Esophagus squamous epithelium (tissue), 5 donors: Measurements from ENCODE around the gene CHMP4A. TPM values are rescaled to one million over a fixed set of nuclear protein-coding genes. Genes with fewer than 3 reads are reported as not detected.

ENCODE experiments used
- DNase-seq: peaks from one replicate; lab custom pipeline; 2025; lab: John Stamatoyannopoulos, UW
- H3K27ac ChIP-seq, 4 donors: fragments of 200-600 bp; sonication (generic); one replicate each; pipeline ENCODE4 v1.5.1; 2016 to 2019; ENCODE audit warnings: mild to moderate bottlenecking in 1 of 4
- H3K27me3 ChIP-seq, 4 donors: fragments of 200-600 bp; sonication (generic); 1 replicate in 3 of 4; 2 replicates in 1 of 4; pipeline versions ENCODE4 v1.5.1 to v1.6.0; 2017 to 2021; ENCODE audit warnings: antibody characterized with exemption in 1 of 4
- H3K36me3 ChIP-seq, 3 donors: fragments of 200-600 bp; sonication (generic); one replicate each; pipeline ENCODE4 v1.5.1; 2016 to 2019
- H3K4me1 ChIP-seq, 3 donors: fragments of 200-600 bp; sonication (generic); one replicate each; pipeline ENCODE4 v1.5.1; 2017 to 2019
- H3K4me3 ChIP-seq, 4 donors: fragments of 200-600 bp; sonication (generic); 1 replicate in 3 of 4; 2 replicates in 1 of 4; pipeline ENCODE4 v1.5.1; 2016 to 2019; ENCODE audit warnings: mild to moderate bottlenecking in 2 of 4, moderate library complexity in 1 of 4
- H3K9me3 ChIP-seq, 3 donors: fragments of 200-600 bp; sonication (generic); one replicate each; pipeline ENCODE4 v1.5.1; 2016 to 2019
- CTCF ChIP-seq, 6 experiments: fragments of 450-650 bp in 4 of 6; fragments of 200-600 bp in 2 of 6; sonication (generic) in 2 of 6; IDR thresholded peaks; one replicate each; pipeline ENCODE4 v1.5.1; 2016 to 2019; ENCODE audit warnings: antibody characterized with exemption in 6 of 6, mild to moderate bottlenecking in 4 of 6, moderate library complexity in 4 of 6
- POLR2A ChIP-seq, 4 donors: fragments of 450-650 bp; IDR thresholded peaks; one replicate each; pipeline ENCODE4 v1.6.1; 2017; ENCODE audit warnings: antibody characterized with exemption in 4 of 4, mild to moderate bottlenecking in 4 of 4, moderate library complexity in 3 of 4
- WGBS, 2 donors: methylation state at CpG; one replicate each; pipeline ENCODE4 v1.1.5; 2018; 5-methylcytosine and 5-hydroxymethylcytosine counted together
- intact Hi-C: fragments of 100-400 bp; cut with DNase I; formaldehyde crosslinking; loops from one replicate; pipeline ENCODE4 v1.15.0; 2022
- total RNA-seq, 4 donors: library from RNA; depleted of rRNA; stranded (reverse); fragments of >200 nt; gene quantifications; one replicate each; pipeline ENCODE4 v1.1.0, GENCODE V29; 2016
- donor health status: DM: yes; HTN: yes; CAD: no.

Gene CHMP4A
- total RNA-seq, 4 donors from 2014 or later: 23.6 to 80.7 (median 62.8) TPM

- intact Hi-C loops: no loop called here
- TF ChIP-seq POLR2A (IDR thresholded peaks at IDR 0.05): no peak
- TF ChIP-seq CTCF (IDR thresholded peaks at IDR 0.05): no peak
- DNase-seq: no peak
- Histone ChIP-seq H3K27me3 (no peaks in the 10 kb centered on the region), H3K4me3 (no peak overlapping the region), H3K9me3 (no peaks in the 10 kb centered on the region), H3K4me1 (peaks cover 21 to 58% (median 34%) of the 10 kb centered on the region in 3 donors), H3K36me3 (peaks cover 34 to 85% (median 37%) of the 10 kb centered on the region in 3 donors), H3K27ac (peak overlapping the region in 2 of 4 donors; percentile 17 to 36)
- WGBS, 2 donors: 17 to 75% methylated on average over 1 to 7 of the region's 14 CpGs
Observed at GRCh38 chr14:24164518-24164991, 48.7 kb downstream of the CHMP4A start.

DNA sequence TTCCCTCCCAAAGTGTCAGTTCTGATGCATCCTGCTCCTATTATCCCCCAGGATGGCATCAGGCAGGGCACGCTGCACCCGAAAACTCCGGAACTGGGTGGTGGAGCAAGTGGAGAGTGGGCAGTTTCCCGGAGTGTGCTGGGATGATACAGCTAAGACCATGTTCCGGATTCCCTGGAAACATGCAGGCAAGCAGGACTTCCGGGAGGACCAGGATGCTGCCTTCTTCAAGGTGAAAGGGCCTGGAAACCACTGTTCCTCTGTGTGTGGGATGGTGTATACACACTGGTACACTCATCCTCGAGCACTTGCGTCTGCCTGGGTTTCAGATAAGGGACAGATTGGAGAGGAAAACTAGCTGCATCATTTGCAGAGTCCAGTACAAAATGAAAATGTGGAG, 51.2 kb downstream of the CHMP4A start:
- Histone ChIP-seq H3K36me3 (peaks cover 43 to 83% (median 49%) of the 10 kb centered on the region in 3 donors), H3K27me3 (no peaks in the 10 kb centered on the region), H3K9me3 (no peaks in the 10 kb centered on the region), H3K4me3 (peak overlapping the region; percentile 61 to 80 (median 69)), H3K4me1 (peaks cover 21 to 63% (median 34%) of the 10 kb centered on the region in 3 donors), H3K27ac (peak overlapping the region; percentile 92 to 98 (median 97))
- WGBS, 2 donors: 8 to 11% methylated on average over 4 to 8 of the region's 8 CpGs
- no peak for TF ChIP-seq POLR2A (IDR thresholded peaks at IDR 0.05)
- TF ChIP-seq CTCF (IDR thresholded peaks at IDR 0.05): no peak
- intact Hi-C loops: no loop called here
- no peak for DNase-seq

GRCh38 chr14:24160850-24161804, 52.2 kb downstream of the CHMP4A start, which contains the start of gene IRF9:
TSS of gene IRF9 (plus strand) at chr14:24161265. CDS start at chr14:24162145, 880 bp downstream.
- Histone ChIP-seq H3K9me3 (no peaks in the 10 kb centered on the region), H3K36me3 (peaks cover 46 to 83% (median 50%) of the 10 kb centered on the region in 3 donors), H3K4me1 (peaks cover 21 to 67% (median 34%) of the 10 kb centered on the region in 3 donors), H3K27me3 (no peaks in the 10 kb centered on the region), H3K4me3 (peak within 1 kb of the TSS; percentile 61 to 80 (median 69)), H3K27ac (peak within 1 kb of the TSS; percentile 92 to 98 (median 97))
- DNase-seq: peak; percentile 64
- TF ChIP-seq POLR2A (IDR thresholded peaks at IDR 0.05): peak in 3 of 4 donors; percentile 31 to 77 (median 65)
- peak; percentile 93 to 99 (median 97) for TF ChIP-seq CTCF (IDR thresholded peaks at IDR 0.05)
- intact Hi-C loops: no loop called here
- WGBS, 2 donors: 0% methylated on average over 1 to 4 of the region's 12 CpGs

- peak overlapping the region; percentile 92 to 98 (median 97) for H3K27ac ChIP-seq
- H3K36me3 ChIP-seq: peaks cover 49 to 83% (median 52%) of the 10 kb centered on the region in 3 donors
- H3K9me3 ChIP-seq: no peaks in the 10 kb centered on the region
- no peaks in the 10 kb centered on the region for H3K27me3 ChIP-seq
- TF ChIP-seq POLR2A (IDR thresholded peaks at IDR 0.05): no peak
- no peak for TF ChIP-seq CTCF (IDR thresholded peaks at IDR 0.05)
- 90% methylated on average over 2 of the region's 4 CpGs; no CpG with 5 or more reads in 1 of the 2 donors for WGBS, 2 donors
- intact Hi-C loops: no loop called here
- H3K4me1 ChIP-seq: peaks cover 21 to 65% (median 34%) of the 10 kb centered on the region in 3 donors
- DNase-seq: no peak
- H3K4me3 ChIP-seq: no peak overlapping the region
Observed at GRCh38 chr14:24160499-24160849, 52.8 kb downstream of the CHMP4A start.
